GM23338 (cell line): Measurements from ENCODE around the gene GMEB2. TPM values are rescaled to one million over a fixed set of nuclear protein-coding genes. Genes with fewer than 3 reads are reported as not detected.

Source experiments
- ATAC-seq: fragments of 200-7000 bp; cut with Tn5 transposase; 3 replicates; pipeline ENCODE4 v1.9.1; 2020
- DNase-seq: peaks from one replicate; pipeline ENCODE4 v3.0.0-alpha.2; 2015; ENCODE audit warnings: low spot score
- H2AFZ ChIP-seq: fragments of 200-600 bp; sonication (generic); 2 replicates; pipeline ENCODE4 v1.8.0; 2016; ENCODE audit warnings: antibody characterized with exemption, mild to moderate bottlenecking, moderate library complexity
- H3F3A ChIP-seq: fragments of 200-600 bp; sonication (generic); replicated peaks from 2 replicates; pipeline ENCODE4 v1.8.0; 2017; ENCODE audit warnings: antibody characterized with exemption, mixed run types, low read depth
- H3K27ac ChIP-seq: fragments of 200-600 bp; sonication (generic); 2 replicates; pipeline ENCODE4 v1.6.1; 2016; ENCODE audit warnings: low read depth
- H3K27me3 ChIP-seq: fragments of 200-600 bp; sonication (generic); 2 replicates; pipeline ENCODE4 v1.8.0; 2016; ENCODE audit warnings: mild to moderate bottlenecking, mixed run types, moderate library complexity; ENCODE audit not compliant: insufficient read depth
- H3K36me3 ChIP-seq: fragments of 200-600 bp; sonication (generic); 2 replicates; pipeline ENCODE4 v1.8.0; 2016; ENCODE audit warnings: mild to moderate bottlenecking; ENCODE audit not compliant: insufficient read depth
- H3K4me1 ChIP-seq: fragments of 200-600 bp; sonication (generic); 2 replicates; pipeline ENCODE4 v1.8.0; 2016; ENCODE audit warnings: mild to moderate bottlenecking, moderate library complexity; ENCODE audit not compliant: insufficient read depth
- H3K4me2 ChIP-seq: fragments of 200-600 bp; sonication (generic); 2 replicates; pipeline ENCODE4 v1.7.1; 2017; ENCODE audit warnings: mixed run types
- H3K4me3 ChIP-seq: fragments of 200-600 bp; sonication (generic); 2 replicates; pipeline ENCODE4 v1.6.1; 2016; ENCODE audit warnings: mixed run types
- H3K79me2 ChIP-seq: fragments of 200-600 bp; sonication (generic); replicated peaks from 2 replicates; pipeline ENCODE4 v1.8.0; 2017; ENCODE audit warnings: mild to moderate bottlenecking; ENCODE audit not compliant: insufficient read depth
- H3K9me2 ChIP-seq: fragments of 200-600 bp; sonication (generic); 2 replicates; pipeline ENCODE4 v1.8.0; 2017; ENCODE audit not compliant: insufficient read depth
- H4K20me1 ChIP-seq: fragments of 200-600 bp; sonication (generic); replicated peaks from 2 replicates; pipeline ENCODE4 v1.8.0; 2017; ENCODE audit warnings: mild to moderate bottlenecking; ENCODE audit not compliant: insufficient read depth
- H3K27ac Mint-ChIP-seq: 2 replicates; pipeline ENCODE4 v1.8.0; 2020; ENCODE audit warnings: inconsistent platforms, mild to moderate bottlenecking, moderate library complexity, mixed read lengths
- H3K27me3 Mint-ChIP-seq: 3 replicates; pipeline ENCODE4 v1.8.0; 2022; ENCODE audit warnings: low read depth, mild to moderate bottlenecking, moderate library complexity, mixed read lengths, inconsistent platforms; ENCODE audit not compliant: insufficient read depth, poor library complexity
- H3K36me3 Mint-ChIP-seq: 3 replicates; pipeline ENCODE4 v1.8.0; 2021; ENCODE audit warnings: low read depth, mild to moderate bottlenecking, inconsistent platforms, moderate library complexity, mixed read lengths
- H3K4me1 Mint-ChIP-seq: 3 replicates; pipeline ENCODE4 v1.8.0; 2020; ENCODE audit warnings: mild to moderate bottlenecking, inconsistent platforms, mixed read lengths
- H3K4me3 Mint-ChIP-seq: 3 replicates; pipeline ENCODE4 v1.8.0; 2021; ENCODE audit warnings: moderate library complexity, mild to moderate bottlenecking, inconsistent platforms, mixed read lengths
- H3K9me3 Mint-ChIP-seq: 3 replicates; pipeline ENCODE4 v1.8.0; 2020; ENCODE audit warnings: moderate library complexity, mild to moderate bottlenecking, inconsistent platforms, mixed read lengths
- CREB1 ChIP-seq: fragments of 250-450 bp; sonication (Bioruptor Pico); IDR thresholded peaks from 2 replicates; pipeline ENCODE4 v1.5.0; 2020; ENCODE audit warnings: low read depth, mild to moderate bottlenecking, moderate library complexity
- EZH2 ChIP-seq: fragments of 200-600 bp; sonication (generic); IDR thresholded peaks from one replicate; pipeline ENCODE4 v1.8.0; 2017; ENCODE audit warnings: antibody characterized with exemption, mild to moderate bottlenecking, low read depth; ENCODE audit not compliant: unreplicated experiment
- EZH2phosphoT487 ChIP-seq: fragments of 200-600 bp; sonication (generic); IDR thresholded peaks from one replicate; pipeline ENCODE4 v1.8.1; 2018; ENCODE audit warnings: antibody characterized with exemption; ENCODE audit not compliant: unreplicated experiment
- JUNB ChIP-seq: IDR thresholded peaks from one replicate; pipeline ENCODE4 v1.6.1; 2016; ENCODE audit warnings: antibody characterized with exemption; ENCODE audit not compliant: unreplicated experiment
- NANOG ChIP-seq: IDR thresholded peaks from 2 replicates; pipeline ENCODE4 v1.6.1; 2016; ENCODE audit warnings: antibody characterized with exemption, borderline replicate concordance
- POLR2AphosphoS5 ChIP-seq: IDR thresholded peaks from 2 replicates; pipeline ENCODE4 v1.6.1; 2016; ENCODE audit warnings: antibody characterized with exemption, low read depth
- STAT1 ChIP-seq: IDR thresholded peaks from one replicate; pipeline ENCODE4 v1.6.1; 2016; ENCODE audit warnings: antibody characterized with exemption; ENCODE audit not compliant: unreplicated experiment
- ZNF114 ChIP-seq: fragments of 250-450 bp; sonication (Bioruptor Pico); IDR thresholded peaks from 2 replicates; pipeline ENCODE4 v1.5.0; 2020; ENCODE audit warnings: mild to moderate bottlenecking, moderate library complexity
- ZNF331 ChIP-seq: fragments of 250-450 bp; sonication (Bioruptor Pico); IDR thresholded peaks from 2 replicates; pipeline ENCODE4 v1.5.0; 2020; ENCODE audit warnings: low read depth, mild to moderate bottlenecking, moderate library complexity
- polyA plus RNA-seq: library from polyadenylated mRNA; unstranded; fragments of >200 nt; fragmentation: Nextera tagmentation; extraction: Ambion mirVana; gene quantifications from 2 replicates; pipeline ENCODE4 v1.2.1, GENCODE V29; 2016
- total RNA-seq: library from RNA; depleted of rRNA; stranded (reverse); fragments of >200 nt; shearing (Covaris generic); gene quantifications from 2 replicates; pipeline ENCODE4 v1.2.3, GENCODE V29; 2014
- TF ChIP-seq, protein P1 (sequence below): fragments of 250-450 bp; sonication (Bioruptor Pico); IDR thresholded peaks from 2 replicates; pipeline ENCODE4 v1.5.0; 2020; ENCODE audit warnings: mild to moderate bottlenecking, moderate library complexity
- TF ChIP-seq, protein P2 (sequence below), 2 experiments: fragments of 200-600 bp in 1 of 2; sonication (generic) in 1 of 2; conservative IDR thresholded peaks; 2 replicates each; pipeline versions ENCODE4 v1.5.1 to v1.6.1; 2016 to 2017; ENCODE audit warnings: antibody characterized with exemption in 2 of 2, low read depth in 2 of 2, mild to moderate bottlenecking in 2 of 2, moderate library complexity in 1 of 2
- TF ChIP-seq, protein P3 (sequence below): IDR thresholded peaks from one replicate; pipeline ENCODE4 v1.6.1; 2018; ENCODE audit warnings: antibody characterized with exemption; ENCODE audit not compliant: unreplicated experiment
- TF ChIP-seq, protein P4 (sequence below): IDR thresholded peaks from 2 replicates; pipeline ENCODE4 v1.6.1; 2016; ENCODE audit warnings: antibody characterized with exemption

Gene GMEB2
- total and polyA plus RNA-seq, 2 experiments from 2014 or later: 4.4 to 20.6 TPM

DNA sequence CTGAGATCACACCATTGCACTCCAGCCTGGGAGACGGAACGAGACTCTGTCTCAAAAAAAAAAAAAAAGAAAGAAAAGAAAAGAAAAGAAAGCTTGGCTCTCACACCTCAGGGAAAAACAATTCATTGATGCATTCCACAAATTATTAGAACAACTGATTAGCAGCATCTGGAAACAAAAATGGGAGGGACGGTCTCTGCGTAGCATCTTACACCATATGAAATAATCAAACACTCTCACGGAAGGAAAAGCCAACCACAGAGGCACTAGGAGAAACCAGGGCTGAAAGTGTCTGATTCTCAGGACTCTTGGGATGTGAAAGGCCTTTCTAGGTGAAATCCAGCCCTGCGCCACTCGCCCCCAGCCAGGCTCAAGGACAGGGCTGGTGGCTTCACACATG is 50.6 kb downstream of the GMEB2 start:
- Histone ChIP-seq H3K4me3 (no peak overlapping the region), H3K36me3 (no peaks in the 10 kb centered on the region), H3K27ac (no peak overlapping the region), H3K9me2 (no peaks in the 10 kb centered on the region), H3F3A (0 out of 2 replicates have a peak, but pooled peaks cover 7% of the 10 kb centered on the region), H3K27me3 (no peaks in the 10 kb centered on the region), H3K4me1 (no peaks in the 10 kb centered on the region; the same call in 1 of the 2 replicates), H2AFZ (no peak overlapping the region), H3K4me2 (no peak overlapping the region), H4K20me1 (no peaks in the 10 kb centered on the region), H3K79me2 (no peaks in the 10 kb centered on the region)
- H3K27me3 Mint-ChIP-seq: peaks cover 2% of the 10 kb centered on the region
- DNase-seq: no peak
- no peaks in the 10 kb centered on the region for H3K9me3 Mint-ChIP-seq
- H3K4me3 Mint-ChIP-seq: no peak overlapping the region
- H3K27ac Mint-ChIP-seq: no peak overlapping the region
- TF ChIP-seq POLR2AphosphoS5: no peak
- no peak for TF ChIP-seq JUNB
- no peak for TF ChIP-seq CREB1 (CRISPR knock-in tag)
- TF ChIP-seq, protein P1, sequence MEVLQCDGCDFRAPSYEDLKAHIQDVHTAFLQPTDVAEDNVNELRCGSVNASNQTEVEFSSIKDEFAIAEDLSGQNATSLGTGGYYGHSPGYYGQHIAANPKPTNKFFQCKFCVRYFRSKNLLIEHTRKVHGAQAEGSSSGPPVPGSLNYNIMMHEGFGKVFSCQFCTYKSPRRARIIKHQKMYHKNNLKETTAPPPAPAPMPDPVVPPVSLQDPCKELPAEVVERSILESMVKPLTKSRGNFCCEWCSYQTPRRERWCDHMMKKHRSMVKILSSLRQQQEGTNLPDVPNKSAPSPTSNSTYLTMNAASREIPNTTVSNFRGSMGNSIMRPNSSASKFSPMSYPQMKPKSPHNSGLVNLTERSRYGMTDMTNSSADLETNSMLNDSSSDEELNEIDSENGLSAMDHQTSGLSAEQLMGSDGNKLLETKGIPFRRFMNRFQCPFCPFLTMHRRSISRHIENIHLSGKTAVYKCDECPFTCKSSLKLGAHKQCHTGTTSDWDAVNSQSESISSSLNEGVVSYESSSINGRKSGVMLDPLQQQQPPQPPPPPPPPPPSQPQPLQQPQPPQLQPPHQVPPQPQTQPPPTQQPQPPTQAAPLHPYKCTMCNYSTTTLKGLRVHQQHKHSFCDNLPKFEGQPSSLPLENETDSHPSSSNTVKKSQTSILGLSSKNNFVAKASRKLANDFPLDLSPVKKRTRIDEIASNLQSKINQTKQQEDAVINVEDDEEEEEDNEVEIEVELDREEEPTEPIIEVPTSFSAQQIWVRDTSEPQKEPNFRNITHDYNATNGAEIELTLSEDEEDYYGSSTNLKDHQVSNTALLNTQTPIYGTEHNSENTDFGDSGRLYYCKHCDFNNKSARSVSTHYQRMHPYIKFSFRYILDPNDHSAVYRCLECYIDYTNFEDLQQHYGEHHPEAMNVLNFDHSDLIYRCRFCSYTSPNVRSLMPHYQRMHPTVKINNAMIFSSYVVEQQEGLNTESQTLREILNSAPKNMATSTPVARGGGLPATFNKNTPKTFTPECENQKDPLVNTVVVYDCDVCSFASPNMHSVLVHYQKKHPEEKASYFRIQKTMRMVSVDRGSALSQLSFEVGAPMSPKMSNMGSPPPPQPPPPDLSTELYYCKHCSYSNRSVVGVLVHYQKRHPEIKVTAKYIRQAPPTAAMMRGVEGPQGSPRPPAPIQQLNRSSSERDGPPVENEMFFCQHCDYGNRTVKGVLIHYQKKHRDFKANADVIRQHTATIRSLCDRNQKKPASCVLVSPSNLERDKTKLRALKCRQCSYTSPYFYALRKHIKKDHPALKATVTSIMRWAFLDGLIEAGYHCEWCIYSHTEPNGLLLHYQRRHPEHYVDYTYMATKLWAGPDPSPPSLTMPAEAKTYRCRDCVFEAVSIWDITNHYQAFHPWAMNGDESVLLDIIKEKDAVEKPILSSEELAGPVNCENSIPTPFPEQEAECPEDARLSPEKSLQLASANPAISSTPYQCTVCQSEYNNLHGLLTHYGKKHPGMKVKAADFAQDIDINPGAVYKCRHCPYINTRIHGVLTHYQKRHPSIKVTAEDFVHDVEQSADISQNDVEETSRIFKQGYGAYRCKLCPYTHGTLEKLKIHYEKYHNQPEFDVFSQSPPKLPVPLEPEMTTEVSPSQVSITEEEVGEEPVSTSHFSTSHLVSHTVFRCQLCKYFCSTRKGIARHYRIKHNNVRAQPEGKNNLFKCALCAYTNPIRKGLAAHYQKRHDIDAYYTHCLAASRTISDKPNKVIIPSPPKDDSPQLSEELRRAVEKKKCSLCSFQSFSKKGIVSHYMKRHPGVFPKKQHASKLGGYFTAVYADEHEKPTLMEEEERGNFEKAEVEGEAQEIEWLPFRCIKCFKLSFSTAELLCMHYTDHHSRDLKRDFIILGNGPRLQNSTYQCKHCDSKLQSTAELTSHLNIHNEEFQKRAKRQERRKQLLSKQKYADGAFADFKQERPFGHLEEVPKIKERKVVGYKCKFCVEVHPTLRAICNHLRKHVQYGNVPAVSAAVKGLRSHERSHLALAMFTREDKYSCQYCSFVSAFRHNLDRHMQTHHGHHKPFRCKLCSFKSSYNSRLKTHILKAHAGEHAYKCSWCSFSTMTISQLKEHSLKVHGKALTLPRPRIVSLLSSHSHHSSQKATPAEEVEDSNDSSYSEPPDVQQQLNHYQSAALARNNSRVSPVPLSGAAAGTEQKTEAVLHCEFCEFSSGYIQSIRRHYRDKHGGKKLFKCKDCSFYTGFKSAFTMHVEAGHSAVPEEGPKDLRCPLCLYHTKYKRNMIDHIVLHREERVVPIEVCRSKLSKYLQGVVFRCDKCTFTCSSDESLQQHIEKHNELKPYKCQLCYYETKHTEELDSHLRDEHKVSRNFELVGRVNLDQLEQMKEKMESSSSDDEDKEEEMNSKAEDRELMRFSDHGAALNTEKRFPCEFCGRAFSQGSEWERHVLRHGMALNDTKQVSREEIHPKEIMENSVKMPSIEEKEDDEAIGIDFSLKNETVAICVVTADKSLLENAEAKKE (CRISPR knock-in tag): no peak
- no peak for TF ChIP-seq EZH2phosphoT487
- TF ChIP-seq, protein P2, sequence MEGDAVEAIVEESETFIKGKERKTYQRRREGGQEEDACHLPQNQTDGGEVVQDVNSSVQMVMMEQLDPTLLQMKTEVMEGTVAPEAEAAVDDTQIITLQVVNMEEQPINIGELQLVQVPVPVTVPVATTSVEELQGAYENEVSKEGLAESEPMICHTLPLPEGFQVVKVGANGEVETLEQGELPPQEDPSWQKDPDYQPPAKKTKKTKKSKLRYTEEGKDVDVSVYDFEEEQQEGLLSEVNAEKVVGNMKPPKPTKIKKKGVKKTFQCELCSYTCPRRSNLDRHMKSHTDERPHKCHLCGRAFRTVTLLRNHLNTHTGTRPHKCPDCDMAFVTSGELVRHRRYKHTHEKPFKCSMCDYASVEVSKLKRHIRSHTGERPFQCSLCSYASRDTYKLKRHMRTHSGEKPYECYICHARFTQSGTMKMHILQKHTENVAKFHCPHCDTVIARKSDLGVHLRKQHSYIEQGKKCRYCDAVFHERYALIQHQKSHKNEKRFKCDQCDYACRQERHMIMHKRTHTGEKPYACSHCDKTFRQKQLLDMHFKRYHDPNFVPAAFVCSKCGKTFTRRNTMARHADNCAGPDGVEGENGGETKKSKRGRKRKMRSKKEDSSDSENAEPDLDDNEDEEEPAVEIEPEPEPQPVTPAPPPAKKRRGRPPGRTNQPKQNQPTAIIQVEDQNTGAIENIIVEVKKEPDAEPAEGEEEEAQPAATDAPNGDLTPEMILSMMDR (conservative IDR thresholded peaks at IDR 0.05; ENCODE audit: low read depth in 2 of 2): no peak
- TF ChIP-seq, protein P3, sequence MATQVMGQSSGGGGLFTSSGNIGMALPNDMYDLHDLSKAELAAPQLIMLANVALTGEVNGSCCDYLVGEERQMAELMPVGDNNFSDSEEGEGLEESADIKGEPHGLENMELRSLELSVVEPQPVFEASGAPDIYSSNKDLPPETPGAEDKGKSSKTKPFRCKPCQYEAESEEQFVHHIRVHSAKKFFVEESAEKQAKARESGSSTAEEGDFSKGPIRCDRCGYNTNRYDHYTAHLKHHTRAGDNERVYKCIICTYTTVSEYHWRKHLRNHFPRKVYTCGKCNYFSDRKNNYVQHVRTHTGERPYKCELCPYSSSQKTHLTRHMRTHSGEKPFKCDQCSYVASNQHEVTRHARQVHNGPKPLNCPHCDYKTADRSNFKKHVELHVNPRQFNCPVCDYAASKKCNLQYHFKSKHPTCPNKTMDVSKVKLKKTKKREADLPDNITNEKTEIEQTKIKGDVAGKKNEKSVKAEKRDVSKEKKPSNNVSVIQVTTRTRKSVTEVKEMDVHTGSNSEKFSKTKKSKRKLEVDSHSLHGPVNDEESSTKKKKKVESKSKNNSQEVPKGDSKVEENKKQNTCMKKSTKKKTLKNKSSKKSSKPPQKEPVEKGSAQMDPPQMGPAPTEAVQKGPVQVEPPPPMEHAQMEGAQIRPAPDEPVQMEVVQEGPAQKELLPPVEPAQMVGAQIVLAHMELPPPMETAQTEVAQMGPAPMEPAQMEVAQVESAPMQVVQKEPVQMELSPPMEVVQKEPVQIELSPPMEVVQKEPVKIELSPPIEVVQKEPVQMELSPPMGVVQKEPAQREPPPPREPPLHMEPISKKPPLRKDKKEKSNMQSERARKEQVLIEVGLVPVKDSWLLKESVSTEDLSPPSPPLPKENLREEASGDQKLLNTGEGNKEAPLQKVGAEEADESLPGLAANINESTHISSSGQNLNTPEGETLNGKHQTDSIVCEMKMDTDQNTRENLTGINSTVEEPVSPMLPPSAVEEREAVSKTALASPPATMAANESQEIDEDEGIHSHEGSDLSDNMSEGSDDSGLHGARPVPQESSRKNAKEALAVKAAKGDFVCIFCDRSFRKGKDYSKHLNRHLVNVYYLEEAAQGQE: no peak
- no peak for TF ChIP-seq ZNF331
- TF ChIP-seq ZNF114 (CRISPR knock-in tag): no peak
- no peak for TF ChIP-seq STAT1
- TF ChIP-seq, protein P4, sequence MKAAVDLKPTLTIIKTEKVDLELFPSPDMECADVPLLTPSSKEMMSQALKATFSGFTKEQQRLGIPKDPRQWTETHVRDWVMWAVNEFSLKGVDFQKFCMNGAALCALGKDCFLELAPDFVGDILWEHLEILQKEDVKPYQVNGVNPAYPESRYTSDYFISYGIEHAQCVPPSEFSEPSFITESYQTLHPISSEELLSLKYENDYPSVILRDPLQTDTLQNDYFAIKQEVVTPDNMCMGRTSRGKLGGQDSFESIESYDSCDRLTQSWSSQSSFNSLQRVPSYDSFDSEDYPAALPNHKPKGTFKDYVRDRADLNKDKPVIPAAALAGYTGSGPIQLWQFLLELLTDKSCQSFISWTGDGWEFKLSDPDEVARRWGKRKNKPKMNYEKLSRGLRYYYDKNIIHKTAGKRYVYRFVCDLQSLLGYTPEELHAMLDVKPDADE: no peak
- TF ChIP-seq NANOG: no peak
- no peak for TF ChIP-seq EZH2
- ATAC-seq: no peak
- no peaks in the 10 kb centered on the region for H3K4me1 Mint-ChIP-seq
- no peaks in the 10 kb centered on the region for H3K36me3 Mint-ChIP-seq
